Measurements from ENCODE around the gene IFNA13. TPM values are rescaled to one million over a fixed set of nuclear protein-coding genes. Genes with fewer than 3 reads are reported as not detected.

The IFNA13 gene
- total RNA-seq, 2 experiments from 2014 or later: not detected

Other genes starting within 250 kb of the IFNA13 start
- gene IFNW1, start 226.2 kb downstream of the IFNA13 start, total RNA-seq: not detected
- not detected for gene IFNA21, start 201.4 kb downstream of the IFNA13 start, total RNA-seq
- not detected for gene IFNA4, start 180.5 kb downstream of the IFNA13 start, total RNA-seq
- gene IFNA7, start 165.9 kb downstream of the IFNA13 start, total RNA-seq: not detected
- not detected for gene IFNA10, start 160.9 kb downstream of the IFNA13 start, total RNA-seq
- not detected for gene IFNA16, start 150.7 kb downstream of the IFNA13 start, total RNA-seq
- not detected for gene IFNA17, start 139.8 kb downstream of the IFNA13 start, total RNA-seq
- not detected for gene IFNA14, start 128.1 kb downstream of the IFNA13 start, total RNA-seq
- not detected for gene IFNA5, start 62.7 kb downstream of the IFNA13 start, total RNA-seq
- 10 to 100 TPM; 17.0 to 18.0 TPM for gene KLHL9, start 32.7 kb downstream of the IFNA13 start, total RNA-seq
- gene IFNA6, start 17.2 kb downstream of the IFNA13 start, total RNA-seq: not detected
- gene IFNA2, start 17.3 kb upstream of the IFNA13 start, total RNA-seq: not detected
- gene IFNA8, start 41.1 kb upstream of the IFNA13 start, total RNA-seq: not detected
- gene IFNA1, start 72.4 kb upstream of the IFNA13 start, total RNA-seq: not detected
- gene IFNE, start 114.3 kb upstream of the IFNA13 start, total RNA-seq: not detected